ENCODE results near the gene PRPF31.

Gene PRPF31

DNA sequence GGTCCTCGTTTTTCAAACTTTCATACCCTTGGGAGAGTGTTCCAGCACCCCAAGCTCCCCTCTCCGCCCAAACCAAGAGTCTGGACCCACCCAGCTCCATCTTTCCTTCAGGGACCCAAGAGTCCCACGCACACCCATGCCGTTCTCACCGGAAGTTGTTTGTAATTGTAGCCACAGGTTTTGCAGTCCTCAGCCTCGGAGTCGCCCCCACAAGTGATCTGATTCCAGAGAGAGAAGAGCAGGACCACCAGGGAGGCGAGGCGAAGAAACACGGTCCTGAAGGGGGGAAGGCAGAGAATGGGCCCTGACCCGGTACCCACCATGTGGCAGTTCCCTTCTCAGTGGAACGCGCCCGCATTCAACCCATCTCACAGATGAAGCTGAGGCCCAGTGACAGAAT, 47.3 kb downstream of the PRPF31 start:
- Histone ChIP-seq H3K27me3 (ENCODE audit: insufficient read depth, low read length, poor library complexity) (no peaks in the 10 kb centered on the region), H3K4me1 (ENCODE audit: insufficient read depth, low read length) (peaks cover 51% of the 10 kb centered on the region), H3K4me3 (ENCODE audit: low read depth in 1 of 2, low read length in 2 of 2) (peak overlapping the region; percentile 23 to 88; a peak in 3 of 4 replicates), H2AFZ (ENCODE audit: low read depth, low read length) (peak overlapping the region; percentile 90), H3K27ac (ENCODE audit: low read length) (peak overlapping the region; percentile 82), H3K9ac (ENCODE audit: low read depth, low read length) (peak overlapping the region; percentile 59), H4K20me1 (ENCODE audit: insufficient read depth, low read length) (peaks cover 18% of the 10 kb centered on the region), H3K4me2 (ENCODE audit: insufficient read depth, low read length) (peak overlapping the region; percentile 100), H3K9me3 (ENCODE audit: insufficient read depth, low read length, severe bottlenecking) (no peaks in the 10 kb centered on the region), H3K79me2 (ENCODE audit: insufficient read depth, low read length) (peaks cover 32% of the 10 kb centered on the region), H3K36me3 (ENCODE audit: insufficient read depth, low read length) (peaks cover 6% of the 10 kb centered on the region)
- no peak for ATAC-seq (ENCODE audit: insufficient read depth, low read depth)
- peak; percentile 33 for DNase-seq
- TF ChIP-seq, protein P1, sequence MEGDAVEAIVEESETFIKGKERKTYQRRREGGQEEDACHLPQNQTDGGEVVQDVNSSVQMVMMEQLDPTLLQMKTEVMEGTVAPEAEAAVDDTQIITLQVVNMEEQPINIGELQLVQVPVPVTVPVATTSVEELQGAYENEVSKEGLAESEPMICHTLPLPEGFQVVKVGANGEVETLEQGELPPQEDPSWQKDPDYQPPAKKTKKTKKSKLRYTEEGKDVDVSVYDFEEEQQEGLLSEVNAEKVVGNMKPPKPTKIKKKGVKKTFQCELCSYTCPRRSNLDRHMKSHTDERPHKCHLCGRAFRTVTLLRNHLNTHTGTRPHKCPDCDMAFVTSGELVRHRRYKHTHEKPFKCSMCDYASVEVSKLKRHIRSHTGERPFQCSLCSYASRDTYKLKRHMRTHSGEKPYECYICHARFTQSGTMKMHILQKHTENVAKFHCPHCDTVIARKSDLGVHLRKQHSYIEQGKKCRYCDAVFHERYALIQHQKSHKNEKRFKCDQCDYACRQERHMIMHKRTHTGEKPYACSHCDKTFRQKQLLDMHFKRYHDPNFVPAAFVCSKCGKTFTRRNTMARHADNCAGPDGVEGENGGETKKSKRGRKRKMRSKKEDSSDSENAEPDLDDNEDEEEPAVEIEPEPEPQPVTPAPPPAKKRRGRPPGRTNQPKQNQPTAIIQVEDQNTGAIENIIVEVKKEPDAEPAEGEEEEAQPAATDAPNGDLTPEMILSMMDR (IDR thresholded peaks at IDR 0.05; ENCODE audit: borderline replicate concordance, extremely low read depth, low read length, poor library complexity, severe bottlenecking) = no peak
- TF ChIP-seq EZH2 (IDR thresholded peaks at IDR 0.05; ENCODE audit: borderline replicate concordance, low read depth, low read length, severe bottlenecking) = no peak

DNA sequence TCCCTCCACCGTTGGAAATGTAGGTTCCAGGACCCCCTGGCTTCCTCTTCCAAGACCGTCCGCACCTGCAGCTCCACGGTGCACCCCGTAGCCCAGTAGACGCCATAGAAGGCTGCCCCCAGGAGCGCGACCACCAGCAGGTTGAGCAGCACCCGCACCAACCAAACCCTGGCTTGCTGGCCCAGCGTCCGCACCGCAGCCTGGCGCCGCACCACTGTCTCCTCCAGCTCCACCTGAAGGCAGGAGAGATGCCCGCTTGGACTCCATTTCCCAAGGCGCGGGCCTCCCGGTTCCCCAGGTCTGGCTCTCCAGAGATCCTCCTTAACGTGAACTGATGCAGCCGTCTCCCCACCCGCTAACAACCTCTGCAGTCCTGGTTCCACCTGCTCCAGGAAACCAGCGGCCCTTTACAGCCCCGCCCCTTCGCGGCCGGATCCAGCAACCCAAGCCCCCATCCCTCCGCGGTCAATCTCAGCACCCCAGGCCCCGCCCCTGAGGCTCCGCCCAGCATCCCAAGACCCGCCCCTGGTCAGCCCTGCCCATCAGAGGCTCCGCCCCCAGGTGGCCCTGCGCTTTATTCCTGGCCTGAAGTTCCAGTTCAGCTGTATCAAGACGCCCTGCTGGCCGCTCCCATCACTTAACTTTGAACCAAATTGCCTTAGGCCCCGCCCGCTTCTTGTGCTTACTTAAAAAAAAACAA, 49.0 kb downstream of the PRPF31 start:
- no peak for TF ChIP-seq EZH2 (IDR thresholded peaks at IDR 0.05; ENCODE audit: borderline replicate concordance, low read depth, low read length, severe bottlenecking)
- TF ChIP-seq, protein P1 (IDR thresholded peaks at IDR 0.05; ENCODE audit: borderline replicate concordance, extremely low read depth, low read length, poor library complexity, severe bottlenecking) = no peak
- no peak overlapping the region for H3K27ac ChIP-seq (ENCODE audit: low read length)
- no peaks in the 10 kb centered on the region for H3K27me3 ChIP-seq (ENCODE audit: insufficient read depth, low read length, poor library complexity)
- no peak overlapping the region for H3K4me3 ChIP-seq (ENCODE audit: low read depth in 1 of 2, low read length in 2 of 2)
- H3K36me3 ChIP-seq (ENCODE audit: insufficient read depth, low read length) = no peaks in the 10 kb centered on the region
- DNase-seq = no peak
- no peaks in the 10 kb centered on the region for H3K9me3 ChIP-seq (ENCODE audit: insufficient read depth, low read length, severe bottlenecking)
- H4K20me1 ChIP-seq (ENCODE audit: insufficient read depth, low read length) = peaks cover 5% of the 10 kb centered on the region
- no peak for ATAC-seq (ENCODE audit: insufficient read depth, low read depth)
- peaks cover 18% of the 10 kb centered on the region for H3K79me2 ChIP-seq (ENCODE audit: insufficient read depth, low read length)
- no peak overlapping the region for H2AFZ ChIP-seq (ENCODE audit: low read depth, low read length)
- H3K4me2 ChIP-seq (ENCODE audit: insufficient read depth, low read length) = no peak overlapping the region
- peaks cover 43% of the 10 kb centered on the region for H3K4me1 ChIP-seq (ENCODE audit: insufficient read depth, low read length)
- H3K9ac ChIP-seq (ENCODE audit: low read depth, low read length) = no peak overlapping the region

DNA sequence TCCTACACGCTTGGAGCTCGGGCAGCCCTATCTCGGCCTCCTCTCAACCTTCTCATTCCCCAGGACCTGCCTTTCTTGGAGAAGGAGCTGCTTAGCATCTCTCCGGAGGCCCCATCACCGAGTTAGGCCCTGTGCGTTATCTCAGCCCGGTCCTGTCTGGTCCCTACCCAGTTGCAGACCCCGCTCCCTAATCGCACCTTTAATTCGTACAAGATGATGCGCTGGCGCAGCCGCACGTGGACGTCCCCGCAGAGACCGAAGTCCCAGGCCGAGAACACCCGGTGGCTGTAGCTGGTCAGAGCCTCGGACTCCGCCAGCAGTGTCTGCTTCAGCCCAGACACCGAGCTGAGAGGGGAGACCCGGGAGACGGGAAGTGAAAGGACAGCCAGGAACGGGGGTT, 49.7 kb downstream of the PRPF31 start:
- no peaks in the 10 kb centered on the region for H3K27me3 ChIP-seq (ENCODE audit: insufficient read depth, low read length, poor library complexity)
- no peaks in the 10 kb centered on the region for H3K9me3 ChIP-seq (ENCODE audit: insufficient read depth, low read length, severe bottlenecking)
- no peak for TF ChIP-seq EZH2 (IDR thresholded peaks at IDR 0.05; ENCODE audit: borderline replicate concordance, low read depth, low read length, severe bottlenecking)
- no peak overlapping the region for H3K9ac ChIP-seq (ENCODE audit: low read depth, low read length)
- DNase-seq (no peak), ATAC-seq (ENCODE audit: insufficient read depth, low read depth) (no peak)
- peaks cover 16% of the 10 kb centered on the region for H3K79me2 ChIP-seq (ENCODE audit: insufficient read depth, low read length)
- H3K36me3 ChIP-seq (ENCODE audit: insufficient read depth, low read length) = no peaks in the 10 kb centered on the region
- no peak overlapping the region for H3K27ac ChIP-seq (ENCODE audit: low read length)
- H4K20me1 ChIP-seq (ENCODE audit: insufficient read depth, low read length) = peaks cover 5% of the 10 kb centered on the region
- no peak overlapping the region for H3K4me2 ChIP-seq (ENCODE audit: insufficient read depth, low read length)
- no peak overlapping the region for H2AFZ ChIP-seq (ENCODE audit: low read depth, low read length)
- no peak overlapping the region for H3K4me3 ChIP-seq (ENCODE audit: low read depth in 1 of 2, low read length in 2 of 2)
- H3K4me1 ChIP-seq (ENCODE audit: insufficient read depth, low read length) = peaks cover 40% of the 10 kb centered on the region

DNA sequence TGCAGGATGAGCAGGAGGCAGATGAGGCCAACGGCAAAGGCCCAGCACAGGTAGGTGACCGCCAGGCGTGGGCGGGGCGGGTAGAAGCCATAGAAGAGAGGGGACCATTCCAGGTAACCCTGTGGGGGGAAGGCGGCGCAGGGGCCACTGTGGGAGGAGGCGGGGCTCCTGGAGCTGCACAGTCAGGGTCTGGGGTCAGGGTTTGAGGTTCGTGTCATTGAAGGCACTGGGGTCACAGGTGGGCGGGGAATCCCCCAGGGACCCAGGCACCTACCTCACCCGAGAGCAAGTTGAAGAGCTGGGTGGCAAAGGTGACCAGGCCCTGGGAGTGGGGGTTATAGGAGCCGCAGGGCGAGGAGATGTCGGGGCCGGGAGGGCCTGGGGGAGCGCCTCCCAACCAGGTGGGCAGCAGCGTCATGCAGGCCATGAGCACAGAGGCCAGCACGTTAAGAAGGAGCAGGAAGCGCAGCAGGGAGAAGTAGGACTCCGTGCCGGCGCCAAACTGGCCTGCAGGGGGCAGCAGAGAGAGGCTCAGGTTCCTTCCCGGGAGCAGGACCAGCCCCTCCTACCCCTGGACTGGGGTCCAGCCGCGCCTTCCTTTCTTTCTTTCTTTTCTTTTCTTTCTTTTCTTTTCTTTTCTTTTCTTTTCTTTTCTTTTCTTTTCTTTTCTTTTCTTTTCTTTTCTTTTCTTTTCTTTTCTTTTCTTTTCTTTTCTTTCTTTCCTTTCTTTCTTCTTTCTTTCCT, 52.8 kb downstream of the PRPF31 start:
- peak; percentile 99 for ATAC-seq (ENCODE audit: insufficient read depth, low read depth)
- peak overlapping the region; percentile 57 for H2AFZ ChIP-seq (ENCODE audit: low read depth, low read length)
- no peaks in the 10 kb centered on the region for H3K79me2 ChIP-seq (ENCODE audit: insufficient read depth, low read length)
- DNase-seq = peak; percentile 92
- no peaks in the 10 kb centered on the region for H3K36me3 ChIP-seq (ENCODE audit: insufficient read depth, low read length)
- H3K4me1 ChIP-seq (ENCODE audit: insufficient read depth, low read length) = peaks cover 10% of the 10 kb centered on the region
- peak overlapping the region in 1 of 2 experiments; percentile 33; a peak in 1 of 4 replicates for H3K4me3 ChIP-seq (ENCODE audit: low read depth in 1 of 2, low read length in 2 of 2)
- H4K20me1 ChIP-seq (ENCODE audit: insufficient read depth, low read length) = 0 out of 2 replicates have a peak, but pooled peaks cover 3% of the 10 kb centered on the region
- TF ChIP-seq, protein P1 (IDR thresholded peaks at IDR 0.05; ENCODE audit: borderline replicate concordance, extremely low read depth, low read length, poor library complexity, severe bottlenecking) = peak; percentile 88
- TF ChIP-seq EZH2 (IDR thresholded peaks at IDR 0.05; ENCODE audit: borderline replicate concordance, low read depth, low read length, severe bottlenecking) = no peak
- H3K4me2 ChIP-seq (ENCODE audit: insufficient read depth, low read length) = peak overlapping the region; percentile 55
- H3K9me3 ChIP-seq (ENCODE audit: insufficient read depth, low read length, severe bottlenecking) = no peaks in the 10 kb centered on the region
- no peaks in the 10 kb centered on the region for H3K27me3 ChIP-seq (ENCODE audit: insufficient read depth, low read length, poor library complexity)
- H3K27ac ChIP-seq (ENCODE audit: low read length) = no peak overlapping the region
- peak overlapping the region; percentile 30; the same call in 1 of the 2 replicates for H3K9ac ChIP-seq (ENCODE audit: low read depth, low read length)
